Endometrial microvascular endothelial cells (primary cell): ENCODE data around the gene HPS3. TPM values are rescaled to one million over a fixed set of nuclear protein-coding genes. Genes with fewer than 3 reads are reported as not detected.
"Not testable (repeated sequence)": the region's sequence is repeated elsewhere in the genome, so short reads cannot be mapped to it uniquely, and the experiment has no call there.

Experiments
- in situ Hi-C: cut with HindIII; loops from 2 replicates; pipeline ENCODE4 v1.10.0; 2017; ENCODE audit warnings: low sequenced_read_pairs, low pct_unique_long_range_greater_than_20kb; ENCODE audit errors: inconsistent ontology term
- total RNA-seq: library from RNA; depleted of rRNA; stranded (reverse); fragments of >200 nt; gene quantifications from one replicate; pipeline ENCODE4 v1.2.3, GENCODE V29; 2015; ENCODE audit errors: inconsistent ontology term

HPS3 gene
- total RNA-seq, 1 donor from 2014 or later, result 34.8 TPM

DNA sequence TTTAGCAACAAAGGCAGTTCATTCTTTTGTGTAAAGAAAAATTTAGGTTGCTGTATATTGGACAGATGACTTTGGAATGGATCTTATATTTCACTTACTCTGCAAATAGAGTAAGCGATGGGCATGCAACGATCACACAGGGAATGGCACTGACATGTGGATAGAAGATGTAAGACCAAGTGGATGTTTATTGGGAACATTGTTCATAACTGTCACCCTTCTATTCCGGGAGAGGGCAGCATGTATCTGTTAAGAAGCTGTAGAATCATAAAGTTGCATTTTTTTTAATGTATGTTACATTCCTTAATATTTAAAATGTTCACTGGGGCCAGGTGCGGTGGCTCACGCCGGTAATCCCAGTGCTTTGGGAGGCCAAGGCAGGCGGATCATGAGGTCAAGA lies 41.2 kb downstream of the HPS3 start:
- in situ Hi-C loops, result no loop called here

- in situ Hi-C loops, result no loop called here
Measured at GRCh38 chr3:149174901-149175300, 45.5 kb downstream of the HPS3 start.

- in situ Hi-C loops, result no loop called here
Measured at GRCh38 chr3:149177122-149177521, 47.7 kb downstream of the HPS3 start.

- in situ Hi-C loops, result no loop called here
Measured at GRCh38 chr3:149179220-149179619, 49.8 kb downstream of the HPS3 start.

GRCh38 chr3:149180057-149180573 lies 50.7 kb downstream of the HPS3 start:
- in situ Hi-C loops, result no loop called here

GRCh38 chr3:149181182-149181581 lies 51.7 kb downstream of the HPS3 start:
- in situ Hi-C loops, result no loop called here

DNA sequence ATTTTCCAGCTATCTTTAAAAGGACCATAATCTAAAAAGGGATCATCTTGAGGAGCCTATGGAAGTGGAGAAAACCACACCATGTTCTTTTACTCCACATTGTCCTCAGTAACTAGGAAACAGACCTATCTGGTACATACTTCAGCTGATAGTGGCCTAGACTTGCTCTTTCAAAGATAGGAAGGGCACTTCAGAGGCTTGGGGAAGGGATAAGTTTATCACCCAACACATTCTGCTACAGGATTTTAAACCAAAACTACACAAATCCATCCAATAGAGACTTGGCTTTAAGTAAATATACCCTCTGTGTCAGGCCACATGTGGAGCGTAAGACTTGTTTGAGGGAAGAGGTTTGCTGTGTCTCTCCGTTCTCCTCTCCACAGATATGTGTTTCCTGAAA lies 56.8 kb downstream of the HPS3 start:
- in situ Hi-C loops, result no loop called here

DNA sequence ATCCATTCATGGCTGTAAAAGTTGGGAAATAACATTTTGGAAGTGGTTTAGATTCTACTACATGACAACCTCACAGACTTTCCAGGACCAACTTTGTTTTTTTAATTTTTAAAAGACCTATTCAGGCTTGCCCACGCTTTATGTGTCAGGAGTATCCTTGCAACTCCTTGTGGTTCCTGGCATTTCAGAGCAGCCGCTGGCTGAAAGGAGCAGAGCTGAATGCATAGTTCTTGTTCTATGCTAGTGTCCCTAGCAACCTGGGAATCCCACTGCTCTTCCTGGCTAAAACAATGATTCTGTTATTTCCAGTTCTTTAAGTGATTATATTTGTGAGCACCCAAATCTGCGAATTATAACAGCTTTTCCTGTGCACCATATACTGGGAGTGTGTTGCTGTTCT lies 57.3 kb downstream of the HPS3 start:
- in situ Hi-C loops, result no loop called here

DNA sequence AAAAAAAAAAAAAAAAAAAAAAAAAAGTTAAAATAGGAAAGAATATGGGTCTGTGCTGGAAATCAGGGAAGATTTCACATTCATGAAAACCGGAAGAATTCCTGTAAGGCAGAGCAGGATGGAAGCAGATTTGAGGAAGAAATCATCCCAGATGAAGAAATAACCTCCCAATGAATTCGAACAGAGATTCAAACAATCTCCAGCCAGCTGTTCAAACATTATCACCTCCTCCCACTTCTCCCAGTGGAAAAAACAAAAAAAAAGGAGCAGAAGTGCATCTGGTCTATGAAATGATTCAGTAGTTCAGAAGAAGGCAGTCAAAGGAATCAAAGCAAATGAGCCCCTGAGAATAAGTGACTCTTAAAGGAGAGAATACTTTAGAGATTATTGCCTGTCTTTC lies 59.1 kb downstream of the HPS3 start:
- in situ Hi-C loops, result no loop called here

DNA sequence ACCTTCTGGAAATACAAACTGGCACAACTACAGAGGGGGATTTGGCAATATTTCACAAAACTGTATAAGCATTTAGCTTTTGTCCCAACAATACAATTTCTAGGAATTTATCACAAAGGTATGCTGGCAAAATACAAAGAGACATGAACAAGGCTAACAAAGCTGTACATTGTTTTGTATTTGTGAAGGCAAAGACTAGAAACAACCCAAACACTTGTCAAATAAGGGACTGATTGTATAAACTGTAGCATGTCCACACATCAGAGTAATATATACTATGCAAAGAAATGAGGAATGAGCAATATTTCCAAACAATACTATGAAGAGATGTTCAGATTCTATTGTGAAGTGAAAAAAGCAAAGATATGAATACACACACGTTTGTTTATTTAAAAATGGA lies 65.8 kb downstream of the HPS3 start:
- in situ Hi-C loops, result no loop called here

DNA sequence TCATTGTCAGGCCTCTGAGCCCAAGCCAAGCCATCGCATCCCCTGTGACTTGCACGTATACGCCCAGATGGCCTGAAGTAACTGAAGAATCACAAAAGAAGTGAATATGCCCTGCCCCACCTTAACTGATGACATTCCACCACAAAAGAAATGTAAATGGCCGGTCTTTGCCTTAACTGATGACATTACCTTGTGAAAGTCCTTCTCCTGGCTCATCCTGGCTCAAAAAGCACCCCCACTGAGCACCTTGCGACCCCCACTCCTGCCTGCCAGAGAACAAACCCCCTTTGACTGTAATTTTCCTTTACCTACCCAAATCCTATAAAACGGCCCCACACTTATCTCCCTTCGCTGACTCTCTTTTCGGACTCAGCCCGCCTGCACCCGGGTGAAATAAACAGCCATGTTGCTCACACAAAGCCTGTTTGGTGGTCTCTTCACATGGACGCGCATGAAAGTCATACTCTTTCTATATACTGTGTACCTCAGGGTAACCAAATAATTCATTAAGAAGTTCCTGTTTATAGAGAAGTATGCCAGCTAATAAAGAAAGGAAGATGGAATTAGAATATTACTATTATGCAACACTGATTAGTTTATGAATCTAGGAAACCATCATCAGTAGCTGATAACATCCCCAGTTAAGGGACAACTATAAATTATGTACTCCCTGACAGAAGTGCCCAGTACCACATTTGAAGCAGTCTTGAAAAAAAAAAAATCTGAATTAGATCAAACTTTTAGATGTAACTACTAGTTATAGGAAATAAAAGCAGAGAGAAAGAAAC lies 67.6 kb downstream of the HPS3 start:
- in situ Hi-C loops, result not testable (repeated sequence)

GRCh38 chr3:149197669-149198068 lies 68.2 kb downstream of the HPS3 start:
- in situ Hi-C loops, result no loop called here

DNA sequence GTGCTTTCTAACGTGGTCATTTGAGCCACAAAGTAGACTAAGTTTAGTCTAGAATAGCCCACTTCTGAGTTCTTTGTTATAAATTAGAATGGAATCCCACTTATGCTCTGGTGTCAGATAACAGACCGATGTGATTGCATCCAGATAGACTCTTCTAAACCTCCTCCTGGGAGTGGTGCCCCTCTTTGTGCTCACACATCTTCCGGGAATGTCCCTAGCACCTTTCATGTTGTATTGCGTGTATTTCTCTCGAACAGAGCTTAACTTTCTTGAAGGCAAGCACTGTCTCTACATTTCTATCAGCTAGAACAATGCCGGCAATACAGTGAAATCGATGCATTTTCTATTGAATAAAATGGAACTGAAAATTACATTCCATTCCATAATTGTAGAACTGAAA lies 69.2 kb downstream of the HPS3 start:
- in situ Hi-C loops, result no loop called here

- in situ Hi-C loops, result no loop called here
Measured at GRCh38 chr3:149199474-149199873, 70.0 kb downstream of the HPS3 start.

- in situ Hi-C loops, result no loop called here
Measured at GRCh38 chr3:149203758-149204157, 74.3 kb downstream of the HPS3 start.

GRCh38 chr3:149204390-149204991 lies 75.1 kb downstream of the HPS3 start:
- in situ Hi-C loops, result no loop called here

- in situ Hi-C loops, result no loop called here
Measured at GRCh38 chr3:149207475-149207874, 78.0 kb downstream of the HPS3 start.

- in situ Hi-C loops, result no loop called here
Measured at GRCh38 chr3:149209431-149209830, 80.0 kb downstream of the HPS3 start.

DNA sequence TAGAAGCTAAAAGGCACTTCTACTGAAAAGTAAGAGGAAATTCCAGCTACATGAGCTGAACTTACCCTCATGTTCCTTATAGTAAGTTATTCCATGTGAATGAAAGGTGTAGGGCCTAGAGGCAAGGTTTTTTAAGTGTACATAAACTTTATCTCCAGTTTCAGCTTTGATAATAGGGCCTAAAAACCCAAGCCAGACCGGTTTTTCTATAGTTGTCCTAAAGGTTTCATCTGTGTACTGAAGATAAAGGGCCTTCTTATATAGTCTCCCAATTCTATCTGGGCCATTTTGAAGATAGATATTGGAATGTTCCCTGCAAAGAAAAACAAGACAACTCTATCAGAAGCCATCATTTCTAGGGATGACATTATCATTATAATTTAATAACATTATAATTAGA lies 82.9 kb downstream of the HPS3 start:
- in situ Hi-C loops, result no loop called here

GRCh38 chr3:149214702-149215101 lies 85.3 kb downstream of the HPS3 start:
- in situ Hi-C loops, result no loop called here
